HG02970 (cell line): Measurements from ENCODE around the gene TAX1BP3.

Experiments
- ATAC-seq: cut with Tn5 transposase; IDR thresholded peaks from one replicate; pipeline ENCODE4 v1.9.1; 2021; ENCODE audit warnings: mild to moderate bottlenecking, moderate library complexity, moderate number of reproducible peaks; ENCODE audit not compliant: unreplicated experiment, low FRiP score

The TAX1BP3 gene

DNA sequence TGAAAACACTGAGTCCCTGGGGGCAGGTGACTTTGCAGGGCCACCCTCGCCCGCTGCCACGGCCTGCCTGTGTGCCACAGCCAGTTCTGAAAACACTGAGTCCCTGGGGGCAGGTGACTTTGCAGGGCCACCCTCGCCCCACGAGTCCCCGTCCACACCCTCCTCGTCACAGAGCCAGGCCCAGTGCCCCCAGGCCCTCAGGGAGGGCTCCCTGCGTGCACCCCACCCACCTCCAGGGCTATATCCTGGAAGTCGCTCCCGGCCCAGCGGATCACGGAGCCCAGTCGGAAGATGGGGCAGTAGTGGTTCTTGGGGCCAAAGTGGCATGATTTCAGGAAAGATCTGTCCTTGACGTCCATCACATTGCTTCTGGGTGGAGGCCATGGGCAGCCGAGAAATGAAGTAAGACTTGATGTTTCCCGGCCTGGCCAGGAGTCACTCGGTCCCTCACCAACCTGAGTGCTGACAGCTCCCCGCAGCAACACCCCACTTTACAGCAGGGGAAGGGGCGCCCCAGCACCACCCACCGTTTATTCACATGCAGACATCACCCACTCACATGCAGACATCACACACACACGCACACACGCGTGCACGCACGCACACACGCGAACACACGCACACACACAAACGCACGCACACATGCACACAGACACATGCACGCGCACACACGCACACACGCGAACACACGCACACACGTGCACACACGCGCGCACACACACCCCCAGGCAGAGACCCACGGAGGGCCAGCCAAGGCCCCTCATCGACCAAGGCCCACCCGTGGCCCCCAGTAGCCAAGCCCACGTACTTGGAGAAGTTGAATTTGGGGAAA lies 21.1 kb upstream of the TAX1BP3 start:
- ATAC-seq, result no peak

DNA sequence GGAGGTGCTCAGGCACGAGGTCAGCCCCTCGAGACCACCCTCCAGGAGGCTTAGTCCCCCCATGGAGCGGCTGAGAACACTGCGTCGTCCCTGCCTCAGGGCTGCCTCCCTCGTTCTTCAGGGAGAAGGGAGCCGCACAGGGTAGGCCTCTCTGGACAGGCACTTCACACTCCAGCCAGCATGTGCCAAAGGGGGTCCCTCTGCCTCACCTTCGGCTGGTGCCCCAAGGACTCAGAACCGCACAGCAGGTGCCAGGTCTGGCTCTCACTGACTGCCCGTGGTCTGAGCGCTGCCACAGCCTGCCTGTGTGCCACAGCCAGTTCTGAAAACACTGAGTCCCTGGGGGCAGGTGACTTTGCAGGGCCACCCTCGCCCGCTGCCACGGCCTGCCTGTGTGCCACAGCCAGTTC lies 20.5 kb upstream of the TAX1BP3 start:
- no peak for ATAC-seq

GRCh38 chr17:3688027-3688553 lies 19.7 kb upstream of the TAX1BP3 start:
- no peak for ATAC-seq

GRCh38 chr17:3685174-3685573 lies 16.8 kb upstream of the TAX1BP3 start:
- no peak for ATAC-seq

- no peak for ATAC-seq
Measured at GRCh38 chr17:3683054-3683511, 14.7 kb upstream of the TAX1BP3 start.

DNA sequence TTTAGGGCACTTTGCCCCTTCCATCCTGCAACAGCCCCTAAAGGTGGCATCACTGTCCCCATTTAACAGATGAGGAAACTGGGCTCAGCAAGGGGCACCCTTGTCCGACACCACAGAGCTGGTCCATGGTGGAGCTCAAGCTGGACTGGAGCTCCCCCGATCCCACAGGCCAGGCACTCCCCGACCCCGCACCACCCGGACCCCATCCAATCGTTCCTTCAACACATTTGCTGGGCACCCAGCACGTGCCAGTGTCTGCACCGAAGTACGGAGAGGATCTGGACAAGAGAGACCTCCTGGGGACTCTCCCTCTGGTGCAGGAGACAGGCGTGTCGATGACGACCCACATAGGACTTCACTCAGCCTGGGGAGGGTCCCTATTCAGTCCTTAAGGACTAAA lies 13.7 kb upstream of the TAX1BP3 start:
- ATAC-seq, result no peak

GRCh38 chr17:3681565-3681964 lies 13.2 kb upstream of the TAX1BP3 start:
- ATAC-seq, result no peak

DNA sequence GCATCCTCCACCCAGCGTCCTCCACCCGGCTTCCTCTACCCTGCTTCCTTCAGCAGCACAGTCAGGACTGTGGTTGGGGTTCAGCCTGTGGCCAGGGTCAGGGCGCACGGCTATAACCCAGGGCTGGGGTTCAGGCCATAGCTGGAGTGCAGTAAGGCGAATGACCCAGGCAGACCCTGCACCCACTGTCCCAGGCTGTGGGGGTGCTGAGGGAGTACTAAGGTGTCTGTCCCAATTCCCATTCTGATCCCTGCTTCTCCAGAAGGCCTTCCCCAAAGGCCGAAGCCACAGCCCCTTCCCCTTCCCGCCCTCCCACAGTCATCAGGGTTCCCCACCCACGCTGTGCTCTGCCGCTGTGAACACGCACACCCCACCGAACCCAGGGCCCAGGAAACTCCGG lies 12.7 kb upstream of the TAX1BP3 start:
- no peak for ATAC-seq

DNA sequence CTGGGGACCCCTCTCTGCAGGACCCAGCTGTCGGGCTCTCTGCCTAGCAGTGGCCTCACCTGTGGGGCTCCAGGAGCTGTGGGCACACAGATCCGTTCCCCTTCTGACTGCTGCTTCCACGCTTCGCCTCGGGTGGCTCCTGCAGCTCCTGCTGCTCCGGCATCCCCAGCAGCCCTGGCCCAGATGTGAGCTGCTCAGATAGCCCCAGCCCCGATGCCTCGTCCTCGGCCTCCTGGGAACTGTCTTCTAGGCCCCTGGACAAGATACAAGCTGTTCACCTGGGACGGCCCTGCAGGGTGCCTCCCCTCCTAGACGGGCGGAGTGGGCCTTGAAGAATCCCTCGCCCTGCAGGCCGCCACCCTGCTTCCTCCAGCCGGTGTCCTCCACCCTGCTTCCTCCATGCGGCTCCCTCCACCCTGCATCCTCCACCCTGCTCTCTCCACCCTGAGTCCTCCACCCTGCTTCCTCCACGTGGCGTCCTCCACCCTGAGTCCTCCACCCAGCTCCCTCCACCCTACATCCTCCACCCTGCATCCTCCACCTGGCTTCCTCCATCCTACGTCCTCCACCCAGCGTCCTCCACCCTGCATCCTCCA lies 11.3 kb upstream of the TAX1BP3 start:
- ATAC-seq, result no peak

DNA sequence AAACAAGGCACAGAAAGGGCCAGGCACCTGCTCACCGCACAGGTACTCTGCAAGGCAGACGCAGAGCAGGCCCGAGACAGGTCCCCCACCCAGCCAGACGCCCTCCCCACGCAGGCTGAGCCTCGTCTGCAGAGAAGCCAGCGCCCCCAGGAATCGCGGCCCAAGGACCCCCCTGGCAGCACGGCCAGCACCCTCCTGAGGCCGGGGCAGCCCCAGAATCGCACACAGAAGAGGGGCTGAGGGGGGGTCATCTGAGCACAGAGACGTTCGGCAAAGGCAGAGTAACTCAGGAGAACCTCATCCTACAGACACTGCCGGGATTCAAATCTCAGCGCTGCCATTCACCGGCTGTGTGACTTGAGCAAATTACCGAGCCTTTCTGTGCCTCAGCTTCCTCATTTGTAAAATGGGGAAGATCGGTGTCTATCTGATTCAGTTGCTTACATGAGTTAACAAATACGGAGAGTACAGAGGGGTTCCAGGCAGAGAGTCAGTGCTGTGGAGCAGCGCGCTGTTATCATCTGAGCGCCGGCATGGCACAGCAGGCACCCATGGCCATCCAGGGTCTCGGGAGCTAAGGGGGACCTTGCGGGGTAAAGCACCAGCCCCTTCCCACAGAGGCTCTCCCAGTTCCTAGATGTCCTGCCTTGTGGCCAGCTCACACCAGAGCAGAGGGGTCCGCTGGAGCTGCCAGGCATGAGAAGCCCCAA lies 10.6 kb upstream of the TAX1BP3 start:
- no peak for ATAC-seq

GRCh38 chr17:3678095-3678820 lies 9.9 kb upstream of the TAX1BP3 start:
- no peak for ATAC-seq

- ATAC-seq, result no peak
Measured at GRCh38 chr17:3675886-3676285, 7.5 kb upstream of the TAX1BP3 start.

DNA sequence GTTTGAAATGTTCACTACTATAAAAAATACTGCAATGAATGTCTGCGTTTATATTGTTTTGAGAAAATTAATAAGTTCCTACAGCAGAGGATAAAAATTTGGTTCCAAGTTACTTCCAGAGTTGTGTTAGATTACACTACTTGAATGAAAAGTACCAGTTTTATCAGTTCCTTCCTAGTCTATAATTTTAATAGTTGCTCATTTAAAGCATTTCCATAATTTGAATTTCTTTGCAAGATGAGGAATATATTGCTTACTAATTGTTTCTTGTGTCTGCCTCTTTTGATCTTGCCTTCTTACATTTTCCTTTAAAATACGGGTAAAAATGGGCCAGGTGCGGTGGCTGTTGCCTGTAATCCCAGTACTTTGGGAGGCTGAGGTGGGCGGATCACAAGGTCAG lies 4.2 kb upstream of the TAX1BP3 start:
- ATAC-seq, result no peak

DNA sequence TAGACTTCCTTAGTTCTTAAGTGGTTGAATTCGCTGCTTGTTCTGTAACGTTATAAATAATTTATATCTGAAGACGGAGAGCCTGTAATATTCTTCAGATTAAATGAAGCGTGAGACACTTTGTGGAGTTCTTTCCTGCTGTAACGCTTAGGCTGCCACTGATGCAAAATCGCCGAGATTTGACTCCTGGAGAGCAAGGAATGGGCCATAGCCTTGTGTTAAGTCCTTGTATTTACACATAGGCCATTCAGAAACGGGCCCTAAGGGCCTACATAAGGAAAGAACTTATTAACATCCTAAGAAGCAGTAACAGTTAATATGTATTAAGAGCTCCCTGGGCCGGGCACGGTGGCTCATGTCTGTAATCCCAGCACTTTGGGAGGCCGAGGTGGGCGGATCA lies 1.2 kb upstream of the TAX1BP3 start:
- no peak for ATAC-seq

DNA sequence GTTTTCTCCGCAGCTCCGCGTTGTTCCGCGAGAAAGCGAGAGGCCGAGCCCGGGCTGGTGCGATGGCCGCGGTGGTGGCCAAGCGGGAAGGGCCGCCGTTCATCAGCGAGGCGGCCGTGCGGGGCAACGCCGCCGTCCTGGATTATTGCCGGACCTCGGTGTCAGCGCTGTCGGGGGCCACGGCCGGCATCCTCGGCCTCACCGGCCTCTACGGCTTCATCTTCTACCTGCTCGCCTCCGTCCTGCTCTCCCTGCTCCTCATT lies 638 bp upstream of the TAX1BP3 start:
- ATAC-seq, result no peak

DNA sequence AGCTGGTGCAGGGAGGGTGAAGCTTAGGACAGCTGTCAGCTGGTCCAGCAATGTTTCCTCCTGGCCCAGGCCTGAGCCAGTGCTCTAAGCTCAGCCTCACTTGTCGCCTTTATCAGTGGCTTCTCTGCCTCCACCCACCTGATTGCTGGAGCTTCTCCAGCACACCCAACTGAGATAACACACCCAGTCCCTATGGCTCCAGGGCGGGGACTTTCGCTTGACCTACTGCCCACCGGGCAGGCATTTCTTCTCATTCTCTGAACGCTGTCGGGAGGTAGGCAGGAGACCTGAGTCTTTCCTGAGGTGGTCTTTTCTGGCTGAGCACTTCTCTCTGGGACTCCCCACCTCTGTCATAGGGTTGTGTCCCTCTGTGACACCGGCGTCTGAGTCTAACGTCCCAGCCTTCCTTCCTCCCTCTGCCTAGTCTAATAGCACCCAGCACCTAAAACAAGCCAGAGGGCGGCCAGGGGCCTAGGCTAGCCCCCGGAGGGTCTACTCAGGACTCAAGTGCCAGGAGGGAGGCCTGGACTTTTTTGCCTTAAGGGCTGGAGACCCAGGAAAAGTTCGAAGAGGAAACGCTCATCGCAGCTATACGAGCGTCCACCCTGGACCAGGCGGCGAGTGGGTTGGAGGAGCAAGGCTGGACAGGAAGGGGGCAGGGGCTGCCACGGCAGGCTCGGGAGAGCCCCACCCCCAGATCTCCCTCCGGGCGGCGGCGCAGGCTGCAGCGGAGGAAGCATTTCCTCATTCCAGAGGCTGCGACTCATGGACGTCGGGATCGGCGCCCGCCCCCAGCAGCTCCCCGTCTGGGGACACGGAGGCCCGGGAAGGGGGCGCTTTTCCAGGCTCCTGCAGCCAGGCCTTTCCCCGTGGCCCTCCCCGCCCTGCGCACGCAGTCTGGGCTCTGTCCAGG lies 756 bp downstream of the TAX1BP3 start:
- no peak for ATAC-seq

GRCh38 chr17:3666516-3666915 lies 1.9 kb downstream of the TAX1BP3 start:
- no peak for ATAC-seq

DNA sequence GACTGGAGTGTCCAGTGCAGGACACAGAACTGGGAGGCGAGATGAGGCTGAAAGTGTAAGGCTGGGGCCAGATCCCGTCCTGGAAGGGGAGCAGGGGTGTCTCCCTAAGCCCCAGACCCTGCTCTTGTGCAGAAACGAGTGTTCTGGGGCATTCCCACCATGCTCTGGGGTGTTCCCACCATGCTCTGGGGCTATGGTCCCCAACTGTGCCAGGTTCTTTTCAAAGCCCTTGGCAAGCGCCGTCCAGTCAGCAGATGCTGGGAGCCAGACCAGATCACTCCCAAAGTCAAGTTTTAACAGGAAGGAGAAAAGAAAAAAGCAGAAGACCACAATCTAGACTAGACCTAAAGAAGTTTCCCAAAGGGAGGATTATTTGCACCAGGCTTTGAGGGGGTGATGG lies 2.5 kb downstream of the TAX1BP3 start:
- ATAC-seq, result no peak

DNA sequence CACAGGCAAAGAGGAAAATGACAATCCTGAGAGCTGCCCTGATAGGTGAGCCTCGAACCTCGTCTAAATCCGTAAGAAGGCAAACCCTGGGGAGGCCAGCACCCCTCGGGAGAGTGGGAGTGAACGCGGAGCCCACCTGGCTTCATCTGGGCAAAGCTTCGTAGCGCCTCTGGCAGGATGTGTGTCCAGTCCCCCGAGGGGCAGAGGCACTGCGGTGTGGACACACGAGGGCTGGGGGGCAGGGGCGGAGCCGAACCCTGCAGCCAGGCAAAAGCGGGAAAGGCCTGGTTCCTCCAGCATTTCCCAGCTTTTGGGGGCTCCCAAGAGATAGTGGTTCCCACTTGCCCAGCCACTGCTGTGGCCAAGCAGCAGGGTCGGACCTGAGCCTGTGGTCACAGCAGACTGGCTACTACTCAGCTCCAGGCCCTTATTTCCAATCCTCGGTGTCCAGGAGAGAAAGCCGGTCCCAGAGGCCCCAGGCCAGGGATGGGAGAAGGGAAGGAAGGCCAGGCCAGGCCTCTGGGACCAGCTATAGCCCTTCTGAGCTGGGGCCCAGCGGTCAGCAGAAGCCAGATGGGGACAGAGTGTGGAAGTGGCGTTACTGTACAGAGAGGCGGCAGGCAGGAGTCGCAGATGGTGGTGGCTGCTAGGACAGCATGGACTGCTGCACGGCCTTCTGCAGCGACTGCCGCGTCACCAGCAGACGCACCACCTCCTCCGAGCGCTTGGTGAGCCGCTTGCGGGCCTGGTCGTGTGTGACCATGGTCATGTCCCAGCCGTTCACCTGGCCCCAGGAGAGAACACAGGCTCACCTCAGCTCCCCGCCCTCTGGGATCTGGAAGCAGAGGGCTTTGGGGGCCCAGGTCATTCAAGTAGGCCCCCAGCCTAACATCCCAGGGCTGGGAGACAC lies 5.0 kb downstream of the TAX1BP3 start:
- ATAC-seq, result no peak
